Right cardiac atrium (tissue), 5 donors: ENCODE data around the gene NCKAP5. TPM values are rescaled to one million over a fixed set of nuclear protein-coding genes. Genes with fewer than 3 reads are reported as not detected.
A peak's percentile ranks its signal among the peaks of the same experiment; 100 is the strongest.

ENCODE experiments used
- ATAC-seq, 2 donors: fragments of 200-7000 bp; cut with Tn5 transposase; one replicate each; pipeline versions ENCODE4 v1.8.0 to v1.9.1; 2020; ENCODE audit warnings: moderate library complexity in 2 of 2, mild to moderate bottlenecking in 1 of 2
- DNase-seq, 3 donors: peaks; one replicate each; pipeline ENCODE4 v3.0.0-alpha.2; 2020
- H3K27ac ChIP-seq: one replicate; pipeline ENCODE4 v1.5.1; 2013; ENCODE audit warnings: mild to moderate bottlenecking, low read length, control low read depth, moderate library complexity
- H3K27me3 ChIP-seq: one replicate; pipeline ENCODE4 v1.6.1; 2013; ENCODE audit not compliant: control insufficient read depth, insufficient read depth
- H3K4me1 ChIP-seq: one replicate; pipeline ENCODE4 v1.6.1; 2013; ENCODE audit warnings: low read length; ENCODE audit not compliant: control insufficient read depth, insufficient read depth
- H3K4me3 ChIP-seq: one replicate; pipeline ENCODE4 v1.5.1; 2013; ENCODE audit warnings: low read length, control low read depth
- H3K9me3 ChIP-seq: one replicate; pipeline ENCODE4 v1.6.1; 2013; ENCODE audit warnings: low read length; ENCODE audit not compliant: control insufficient read depth
- WGBS: extraction: QIAGEN DNeasy Blood & Tissue Kit; methylation state at CpG from one replicate; pipeline ENCODE4 v1.1.7; 2013; 5-methylcytosine and 5-hydroxymethylcytosine counted together
- intact Hi-C, 4 donors: fragments of 100-400 bp; cut with DNase I; formaldehyde crosslinking; loops; one replicate each; pipeline versions ENCODE4 v1.11.0 to v1.14.0; 2022 to 2023
- polyA plus RNA-seq: library from polyadenylated mRNA; stranded (reverse); fragments of 200-250 nt; gene quantifications from one replicate; pipeline ENCODE4 v1.2.3, GENCODE V29; 2013
- total RNA-seq, 4 donors: library from RNA; stranded (reverse); fragmentation: NEBNext Ultra II Directional; extraction: Animal tissue kit (Norgen Biotek cat#: 25700); gene quantifications; one replicate each; pipeline ENCODE4 v1.2.1, GENCODE V29; 2021
- donor health status: healthy with polysubstance abuse.
- donor health status: DM: no; HTN: yes; CAD: no.
- donor health status: DM: no; HTN: no; CAD: no.
- donor health status: DM: no; HTN: yes; CAD: no; lungs with severe emphysema.
- donor health status: DM: yes; HTN: yes; CAD: no.

Gene NCKAP5
- total and polyA plus RNA-seq, 5 donors = 3.8 to 11.1 (median 7.3) TPM

DNA sequence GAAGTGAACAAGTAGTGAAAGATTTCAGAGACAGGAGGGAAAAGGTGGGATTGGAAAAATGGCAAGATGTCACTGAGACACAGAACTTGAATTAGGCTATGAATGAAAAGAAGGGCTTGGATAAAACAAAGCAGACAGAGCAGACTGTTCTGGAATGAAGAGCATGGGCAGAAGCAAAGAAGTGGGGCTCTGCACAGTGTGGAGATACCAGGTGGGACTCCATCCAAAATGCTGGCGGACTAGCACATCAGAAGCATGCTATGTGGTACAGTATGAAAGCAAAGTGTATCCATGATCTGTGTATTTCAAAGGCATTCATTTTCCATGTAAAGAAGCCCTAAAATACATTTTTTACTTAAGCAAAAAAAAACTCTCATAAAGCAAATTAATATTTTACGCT, 487.4 kb downstream of the NCKAP5 start:
- 93% methylated on average over 2 of the region's 2 CpGs for WGBS
- no peak for DNase-seq

DNA sequence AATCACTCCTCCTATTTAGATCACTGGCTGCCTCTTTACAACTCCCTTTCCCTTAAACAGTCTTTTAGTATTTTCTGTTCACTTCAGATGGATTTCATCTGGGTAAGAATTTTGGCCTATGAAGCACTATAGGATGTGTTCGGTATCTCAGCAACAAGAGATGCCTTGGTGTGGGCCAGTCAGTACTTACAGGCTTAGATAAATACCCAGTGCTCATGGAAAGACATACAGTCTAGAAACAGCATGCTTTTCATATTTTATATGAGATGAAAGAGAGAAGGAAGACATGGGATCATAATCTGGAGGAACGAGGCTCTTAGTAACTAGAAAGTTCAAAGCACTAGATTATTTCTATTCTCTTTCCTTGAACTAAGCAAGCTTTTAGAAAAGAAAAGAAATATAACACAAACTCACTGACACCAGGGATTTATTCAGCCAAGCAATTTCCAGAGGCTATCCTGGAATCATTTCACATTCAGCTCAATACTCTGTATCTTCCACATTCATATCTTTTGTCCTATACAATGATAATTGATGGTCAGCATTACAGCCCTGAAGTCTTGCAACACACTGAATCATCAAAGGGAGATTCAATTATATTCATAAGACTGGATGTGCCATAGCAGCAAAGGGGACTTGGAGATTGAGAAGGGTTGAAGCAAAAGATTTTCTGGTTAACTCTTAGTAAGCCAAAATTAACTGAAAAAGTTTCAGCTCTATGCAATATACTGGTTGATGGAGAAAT, 489.4 kb downstream of the NCKAP5 start:
- Histone ChIP-seq H3K27me3 (no peaks in the 10 kb centered on the region), H3K27ac (no peak overlapping the region), H3K4me3 (no peak overlapping the region), H3K9me3 (no peaks in the 10 kb centered on the region), H3K4me1 (no peaks in the 10 kb centered on the region)
- 86% methylated on average over 2 of the region's 2 CpGs for WGBS
- intact Hi-C loops = no loop called here
- DNase-seq = no peak
- ATAC-seq = no peak

More for the DNA sequence above, 487.4 kb downstream of the NCKAP5 start:
- Histone ChIP-seq H3K4me1 (no peaks in the 10 kb centered on the region), H3K4me3 (no peak overlapping the region), H3K9me3 (no peaks in the 10 kb centered on the region), H3K27ac (no peak overlapping the region), H3K27me3 (no peaks in the 10 kb centered on the region)
- intact Hi-C loops = no loop called here
- no peak for ATAC-seq

DNA sequence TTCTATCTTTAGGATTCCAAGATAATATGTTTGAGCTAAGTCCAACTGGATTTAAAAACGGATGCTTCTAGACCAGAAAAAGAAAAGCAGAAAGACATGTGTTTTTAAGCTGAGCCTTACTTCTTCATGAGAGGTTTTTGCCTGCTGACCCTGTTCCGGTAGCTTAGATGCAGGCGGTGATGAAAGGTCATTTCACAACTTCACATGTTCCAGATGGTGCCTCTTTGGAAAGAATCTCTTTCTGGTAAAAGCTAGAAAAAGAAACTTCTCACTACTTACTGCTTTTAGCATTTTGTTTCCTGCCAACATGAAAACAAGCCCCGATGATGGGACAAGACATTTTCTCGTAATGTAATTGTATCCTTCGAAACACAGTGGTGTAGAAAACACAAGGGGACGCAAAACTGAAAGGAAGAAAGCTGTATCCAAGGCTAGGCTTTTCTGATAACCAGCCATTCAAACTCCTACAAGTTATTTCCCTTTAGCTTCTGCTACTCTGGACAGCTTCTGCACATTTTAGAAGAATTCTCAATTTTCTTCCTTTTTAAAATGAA, 490.9 kb downstream of the NCKAP5 start:
- WGBS = 60% methylated on average over 7 of the region's 7 CpGs
- Histone ChIP-seq H3K9me3 (no peaks in the 10 kb centered on the region), H3K4me1 (no peaks in the 10 kb centered on the region), H3K4me3 (no peak overlapping the region), H3K27me3 (no peaks in the 10 kb centered on the region), H3K27ac (no peak overlapping the region)
- peak; percentile 51 to 72 for ATAC-seq
- intact Hi-C loops = no loop called here
- DNase-seq = peak in 1 of 3 donors; percentile 20

DNA sequence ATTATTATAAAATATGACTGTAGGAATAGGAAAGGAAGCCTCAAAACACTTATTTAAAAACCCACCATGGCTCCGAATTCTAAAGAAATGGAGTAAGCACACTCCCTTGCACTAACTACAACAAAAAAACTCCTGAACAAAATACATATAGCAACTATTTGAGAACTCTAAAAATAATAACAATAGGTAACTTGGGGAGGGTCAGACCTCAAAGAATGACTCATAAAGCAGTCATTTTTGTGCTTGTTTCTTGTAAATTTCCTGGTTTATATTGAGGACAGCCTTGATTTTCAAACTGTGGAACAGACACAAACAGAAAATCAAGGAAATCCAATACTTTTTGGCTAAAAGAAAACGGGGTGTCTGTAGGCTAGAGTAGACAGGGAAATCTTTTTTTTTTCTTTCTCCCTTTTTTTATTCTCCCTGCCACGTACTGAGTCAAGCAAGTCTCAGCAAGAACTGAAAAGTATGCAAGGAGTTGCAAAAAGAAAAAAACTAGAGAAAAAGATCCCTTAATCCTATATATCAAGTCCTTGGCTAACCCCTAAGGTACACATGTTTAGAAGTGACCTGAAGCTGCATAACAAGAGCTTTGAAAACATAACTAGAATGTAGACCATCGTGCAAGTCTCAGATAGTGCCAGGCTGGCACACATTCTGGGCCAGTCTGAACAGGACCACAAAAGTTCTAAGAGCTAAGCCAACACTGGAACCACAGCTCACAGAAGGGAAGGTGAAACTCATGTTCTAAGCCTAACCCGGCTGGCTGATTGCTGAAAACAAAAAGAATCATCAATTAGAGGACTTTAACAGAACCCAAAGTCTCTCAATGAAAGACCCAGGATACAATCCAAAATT, 495.2 kb downstream of the NCKAP5 start:
- Histone ChIP-seq H3K9me3 (no peaks in the 10 kb centered on the region), H3K4me1 (no peaks in the 10 kb centered on the region), H3K27me3 (no peaks in the 10 kb centered on the region), H3K4me3 (no peak overlapping the region), H3K27ac (no peak overlapping the region)
- DNase-seq (no peak), ATAC-seq (no peak)
- intact Hi-C loops = no loop called here
- WGBS = 65% methylated on average over 5 of the region's 5 CpGs

DNA sequence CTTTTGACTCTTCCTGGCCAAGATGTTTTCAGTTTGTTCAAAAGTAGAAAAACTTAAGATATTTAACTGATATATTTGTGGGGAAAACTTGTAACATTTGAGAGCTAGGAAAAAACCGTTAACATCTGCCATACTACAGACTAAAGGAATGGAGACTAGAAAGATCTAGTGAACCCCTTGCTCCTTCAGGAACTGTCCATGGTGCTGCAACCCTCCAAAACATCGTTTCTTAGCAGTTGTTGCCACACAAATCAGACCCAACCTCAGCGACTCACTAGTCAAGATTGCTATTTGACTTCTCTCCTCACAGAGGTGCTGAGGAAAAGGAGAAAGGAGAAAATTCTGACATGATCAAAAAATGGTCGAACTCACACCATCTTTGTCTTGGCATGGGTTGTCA, 504.5 kb downstream of the NCKAP5 start:
- DNase-seq (no peak), ATAC-seq (no peak)
- no peaks in the 10 kb centered on the region for H3K27me3 ChIP-seq
- no peak overlapping the region for H3K27ac ChIP-seq
- WGBS = 14% methylated on average over 4 of the region's 4 CpGs
- H3K9me3 ChIP-seq = no peaks in the 10 kb centered on the region
- no peaks in the 10 kb centered on the region for H3K4me1 ChIP-seq
- intact Hi-C loops = no loop called here
- no peak overlapping the region for H3K4me3 ChIP-seq

DNA sequence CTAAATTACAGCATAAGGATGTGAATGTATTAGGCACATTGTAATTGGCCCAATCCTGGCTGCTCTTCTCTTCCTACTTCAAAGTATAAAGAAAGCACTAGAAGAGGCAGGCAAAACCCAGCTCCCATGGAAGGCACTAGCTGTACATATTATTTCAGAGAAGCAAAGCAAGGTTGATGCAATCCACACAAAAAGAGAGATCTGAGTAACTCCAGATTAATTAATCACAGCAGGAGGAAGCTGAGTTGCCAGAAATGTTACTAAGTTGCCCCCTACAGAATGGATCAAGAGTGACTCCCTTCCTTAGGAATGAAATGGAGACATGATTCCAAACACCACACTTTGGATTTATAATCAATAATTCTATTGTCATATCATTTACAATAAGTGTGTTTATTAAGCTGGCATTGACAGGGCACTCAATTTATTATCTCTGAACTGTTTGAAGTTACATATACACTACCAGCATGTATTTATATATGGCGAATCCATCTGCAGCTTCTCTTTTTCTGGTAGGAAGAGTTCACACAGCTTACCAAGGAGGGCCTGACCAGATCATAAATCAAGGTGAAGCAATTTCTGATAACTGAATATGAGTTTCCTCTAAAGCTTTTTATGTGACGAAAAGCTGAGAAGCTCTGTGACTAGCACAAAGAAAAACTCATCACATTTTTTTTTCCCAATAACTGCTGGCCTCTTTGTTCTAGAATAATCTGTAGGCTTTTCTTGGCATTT, 505.2 kb downstream of the NCKAP5 start:
- Histone ChIP-seq H3K27me3 (no peaks in the 10 kb centered on the region), H3K27ac (no peak overlapping the region), H3K4me3 (no peak overlapping the region), H3K9me3 (no peaks in the 10 kb centered on the region), H3K4me1 (no peaks in the 10 kb centered on the region)
- 94% methylated on average over 2 of the region's 2 CpGs for WGBS
- ATAC-seq = no peak
- DNase-seq = no peak
- intact Hi-C loops = no loop called here

DNA sequence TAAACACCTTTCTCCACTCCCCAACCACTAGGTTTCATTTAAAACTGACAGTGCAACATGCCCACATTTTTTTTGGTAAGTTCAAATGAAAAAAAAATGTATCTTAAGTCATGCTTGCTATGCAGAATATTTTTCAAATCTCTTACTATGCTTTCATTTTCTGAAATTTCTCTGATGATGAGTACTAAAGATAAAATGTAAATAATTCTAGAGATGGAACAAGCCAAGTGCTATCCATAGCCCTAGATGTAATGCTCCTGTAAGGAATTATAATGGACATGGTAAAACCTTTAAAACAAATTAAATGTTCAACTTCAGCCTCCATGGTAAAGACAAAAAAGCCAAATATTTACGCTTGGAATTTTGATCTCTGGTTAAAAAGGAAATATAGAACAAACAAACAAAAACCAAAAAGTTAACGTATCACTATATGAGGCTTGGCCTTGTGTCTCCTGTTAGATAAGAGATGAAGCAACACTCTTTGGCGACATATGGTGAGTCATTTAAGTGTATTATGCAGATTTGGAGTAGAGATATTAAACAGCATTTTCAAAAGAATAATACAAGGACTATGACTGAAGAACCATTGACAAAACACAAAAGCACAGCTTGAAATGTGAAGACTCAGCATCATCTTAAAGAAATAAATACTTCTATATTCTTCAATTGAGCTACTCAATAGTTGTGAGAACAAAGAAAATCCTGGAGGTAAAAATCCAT, 506.2 kb downstream of the NCKAP5 start:
- intact Hi-C loops = no loop called here
- Histone ChIP-seq H3K4me1 (no peaks in the 10 kb centered on the region), H3K9me3 (no peaks in the 10 kb centered on the region), H3K4me3 (no peak overlapping the region), H3K27ac (no peak overlapping the region), H3K27me3 (no peaks in the 10 kb centered on the region)
- 81% methylated on average over 3 of the region's 3 CpGs for WGBS
- DNase-seq (no peak), ATAC-seq (no peak)

DNA sequence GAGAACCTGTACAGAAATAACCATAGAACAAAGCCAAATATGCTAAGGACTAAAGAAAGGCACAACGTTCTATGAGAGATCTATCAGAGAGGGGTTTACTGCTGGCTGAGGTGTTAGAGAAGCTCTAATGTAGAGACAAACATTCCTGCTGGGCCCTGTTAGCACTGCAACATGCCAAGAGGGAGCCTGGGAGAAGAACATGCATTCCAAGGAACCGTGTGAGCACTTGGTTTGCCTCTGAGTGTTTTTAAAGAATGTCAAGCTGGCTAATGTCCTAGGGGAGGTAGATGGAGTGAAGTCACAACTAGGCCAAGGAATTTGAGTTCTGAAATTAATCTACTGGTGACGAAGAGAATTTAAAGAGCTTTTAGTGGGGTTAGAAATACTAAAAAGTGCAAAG, 514.0 kb downstream of the NCKAP5 start:
- Histone ChIP-seq H3K27ac (no peak overlapping the region), H3K4me1 (no peaks in the 10 kb centered on the region), H3K4me3 (no peak overlapping the region), H3K9me3 (no peaks in the 10 kb centered on the region), H3K27me3 (no peaks in the 10 kb centered on the region)
- intact Hi-C loops = no loop called here
- ATAC-seq (no peak), DNase-seq (no peak)
- WGBS = 38% methylated on average over 3 of the region's 3 CpGs

DNA sequence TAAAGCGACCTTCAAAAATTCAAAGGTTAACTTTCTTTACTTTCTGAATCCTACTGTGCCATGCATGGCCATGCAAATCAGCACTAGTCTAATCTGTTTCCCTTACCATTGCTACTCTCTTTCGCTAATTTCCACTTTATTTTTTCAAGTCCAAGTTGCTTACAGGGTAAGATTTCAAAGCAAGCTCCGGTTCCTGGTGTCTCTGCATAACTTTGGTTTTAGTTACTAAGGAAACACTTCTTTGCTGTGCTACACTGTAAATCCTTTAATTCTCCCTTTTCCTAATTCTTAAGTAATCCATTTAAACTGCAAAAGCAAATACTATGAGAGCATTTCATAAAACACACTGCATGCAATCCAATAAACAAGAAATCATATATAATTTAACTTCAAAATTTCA, 514.7 kb downstream of the NCKAP5 start:
- H3K27me3 ChIP-seq = no peaks in the 10 kb centered on the region
- intact Hi-C loops = no loop called here
- ATAC-seq = no peak
- WGBS = 72% methylated on average over 3 of the region's 3 CpGs
- H3K4me3 ChIP-seq = no peak overlapping the region
- no peaks in the 10 kb centered on the region for H3K4me1 ChIP-seq
- no peaks in the 10 kb centered on the region for H3K9me3 ChIP-seq
- no peak for DNase-seq
- H3K27ac ChIP-seq = no peak overlapping the region

DNA sequence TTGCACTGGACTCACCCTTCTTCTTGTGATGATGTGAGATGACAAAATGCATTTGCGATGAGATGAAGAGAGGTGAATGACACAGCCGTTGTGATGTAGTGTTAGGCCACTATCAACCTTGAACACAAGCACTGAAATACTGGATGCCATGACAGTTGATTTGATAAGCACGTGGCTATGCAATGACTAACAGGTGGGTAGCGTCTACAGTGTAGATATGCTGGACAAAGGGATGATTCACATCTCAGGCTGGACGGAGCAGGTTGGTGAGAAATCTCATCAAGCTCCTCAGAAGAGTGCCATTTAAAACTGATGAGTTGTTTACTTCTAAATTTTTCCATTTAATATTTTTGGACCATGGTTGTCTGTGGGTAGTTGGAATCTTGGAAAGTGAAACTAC, 522.5 kb downstream of the NCKAP5 start:
- intact Hi-C loops = no loop called here
- Histone ChIP-seq H3K27me3 (no peaks in the 10 kb centered on the region), H3K4me3 (no peak overlapping the region), H3K27ac (no peak overlapping the region), H3K4me1 (no peaks in the 10 kb centered on the region), H3K9me3 (no peaks in the 10 kb centered on the region)
- no peak for DNase-seq
- ATAC-seq = no peak
- WGBS = 59% methylated on average over 5 of the region's 5 CpGs
